ENCODE results near the gene SLC6A5.

DNA sequence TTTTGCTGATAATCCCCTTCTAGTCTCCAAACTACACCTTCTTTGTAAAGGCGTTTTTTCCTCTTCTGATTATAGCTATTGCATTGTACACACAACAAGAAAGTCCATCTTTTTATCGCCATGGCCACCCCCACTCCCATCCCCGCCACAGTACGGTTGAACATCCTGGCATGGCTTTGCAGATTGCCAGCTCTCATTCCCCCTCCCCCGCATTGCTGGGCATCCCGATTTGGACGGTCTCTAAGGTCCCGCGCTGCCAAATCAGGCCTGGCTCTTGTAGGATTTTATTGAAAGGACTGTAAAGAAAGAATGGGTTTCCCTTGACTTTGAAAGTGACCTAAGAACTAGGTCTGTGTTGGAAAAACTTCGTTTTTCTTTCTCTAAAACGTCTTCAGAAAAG is 916 bp upstream of the SLC6A5 start:
- TF ChIP-seq, protein P1, sequence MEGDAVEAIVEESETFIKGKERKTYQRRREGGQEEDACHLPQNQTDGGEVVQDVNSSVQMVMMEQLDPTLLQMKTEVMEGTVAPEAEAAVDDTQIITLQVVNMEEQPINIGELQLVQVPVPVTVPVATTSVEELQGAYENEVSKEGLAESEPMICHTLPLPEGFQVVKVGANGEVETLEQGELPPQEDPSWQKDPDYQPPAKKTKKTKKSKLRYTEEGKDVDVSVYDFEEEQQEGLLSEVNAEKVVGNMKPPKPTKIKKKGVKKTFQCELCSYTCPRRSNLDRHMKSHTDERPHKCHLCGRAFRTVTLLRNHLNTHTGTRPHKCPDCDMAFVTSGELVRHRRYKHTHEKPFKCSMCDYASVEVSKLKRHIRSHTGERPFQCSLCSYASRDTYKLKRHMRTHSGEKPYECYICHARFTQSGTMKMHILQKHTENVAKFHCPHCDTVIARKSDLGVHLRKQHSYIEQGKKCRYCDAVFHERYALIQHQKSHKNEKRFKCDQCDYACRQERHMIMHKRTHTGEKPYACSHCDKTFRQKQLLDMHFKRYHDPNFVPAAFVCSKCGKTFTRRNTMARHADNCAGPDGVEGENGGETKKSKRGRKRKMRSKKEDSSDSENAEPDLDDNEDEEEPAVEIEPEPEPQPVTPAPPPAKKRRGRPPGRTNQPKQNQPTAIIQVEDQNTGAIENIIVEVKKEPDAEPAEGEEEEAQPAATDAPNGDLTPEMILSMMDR (IDR thresholded peaks at IDR 0.05; ENCODE audit: low read length): no peak
- TF ChIP-seq EZH2 (optimal IDR thresholded peaks at IDR 0.05; ENCODE audit: low read depth, low read length): no peak
- no peak for TF ChIP-seq EZH2phosphoT487 (IDR thresholded peaks at IDR 0.05; ENCODE audit: low read length)
